GM18526 (cell line): ENCODE data around the gene ATG4D.

Experiments
- POLR2A ChIP-seq: IDR thresholded peaks from 3 replicates; pipeline ENCODE4 v1.6.1; 2011; ENCODE audit not compliant: insufficient read length; ENCODE audit errors: extremely low read depth

ATG4D gene

GRCh38 chr19:10544242-10544752 is 593 bp downstream of the ATG4D start:
- TF ChIP-seq POLR2A, result no peak

GRCh38 chr19:10544753-10545251 is 1.1 kb downstream of the ATG4D start:
- no peak for TF ChIP-seq POLR2A

- no peak for TF ChIP-seq POLR2A
Observed at GRCh38 chr19:10546817-10547216, 3.1 kb downstream of the ATG4D start.

- TF ChIP-seq POLR2A, result no peak
Observed at GRCh38 chr19:10548746-10549276, 5.1 kb downstream of the ATG4D start.

- TF ChIP-seq POLR2A, result no peak
Observed at GRCh38 chr19:10549733-10550132, 6.0 kb downstream of the ATG4D start.

- TF ChIP-seq POLR2A, result no peak
Observed at GRCh38 chr19:10550336-10550735, 6.6 kb downstream of the ATG4D start.

- TF ChIP-seq POLR2A, result no peak
Observed at GRCh38 chr19:10551698-10552301, 8.1 kb downstream of the ATG4D start.

- TF ChIP-seq POLR2A, result no peak
Observed at GRCh38 chr19:10552510-10553053, 8.9 kb downstream of the ATG4D start.

- no peak for TF ChIP-seq POLR2A
Observed at GRCh38 chr19:10553087-10553667, 9.5 kb downstream of the ATG4D start.

GRCh38 chr19:10553943-10554381 is 10.3 kb downstream of the ATG4D start:
- no peak for TF ChIP-seq POLR2A

GRCh38 chr19:10554760-10555609 is 11.3 kb downstream of the ATG4D start:
- TF ChIP-seq POLR2A, result no peak

GRCh38 chr19:10555610-10555973 is 11.9 kb downstream of the ATG4D start:
- TF ChIP-seq POLR2A, result no peak

GRCh38 chr19:10557603-10558197 is 14.0 kb downstream of the ATG4D start:
- no peak for TF ChIP-seq POLR2A

GRCh38 chr19:10560154-10560553 is 16.4 kb downstream of the ATG4D start:
- TF ChIP-seq POLR2A, result no peak

GRCh38 chr19:10562609-10563008 is 18.9 kb downstream of the ATG4D start:
- TF ChIP-seq POLR2A, result no peak
